Body of pancreas (tissue), 4 donors: ENCODE measurements around the gene HEXD. TPM values are rescaled to one million over a fixed set of nuclear protein-coding genes. Genes with fewer than 3 reads are reported as not detected.
A peak's percentile ranks its signal among the peaks of the same experiment; 100 is the strongest.

ENCODE experiments used
- ATAC-seq: fragments of 150-250 bp; one replicate; pipeline ENCODE4 v1.9.1; 2016
- DNase-seq, 4 donors: peaks; one replicate each; pipeline ENCODE4 v3.0.0-alpha.2; 2019
- H3K27ac ChIP-seq, 4 donors: fragments of 200-600 bp; sonication (generic); 1 replicate in 3 of 4; 2 replicates in 1 of 4; pipeline versions ENCODE4 v1.5.1 to v1.6.1; 2016 to 2019; ENCODE audit warnings: mild to moderate bottlenecking in 1 of 4, mixed read lengths in 1 of 4, moderate library complexity in 1 of 4
- H3K27me3 ChIP-seq, 2 donors: fragments of 200-600 bp; sonication (generic); one replicate each; pipeline ENCODE4 v1.6.0; 2016; ENCODE audit warnings: mild to moderate bottlenecking in 1 of 2
- H3K36me3 ChIP-seq, 2 donors: fragments of 200-600 bp; sonication (generic); replicated peaks in 1 of 2; 2 replicates each; pipeline ENCODE4 v1.5.1; 2016; ENCODE audit warnings: low read depth in 2 of 2; ENCODE audit not compliant: insufficient read depth in 1 of 2
- H3K4me1 ChIP-seq: fragments of 200-600 bp; sonication (generic); one replicate; pipeline ENCODE4 v1.6.0; 2016
- H3K4me3 ChIP-seq, 2 donors: fragments of 200-600 bp; sonication (generic); 1 replicate in 1 of 2; 2 replicates in 1 of 2; pipeline ENCODE4 v1.5.1; 2016 to 2019
- H3K9me3 ChIP-seq, 3 donors: fragments of 200-600 bp; sonication (generic); 1 replicate in 2 of 3; 2 replicates in 1 of 3; pipeline ENCODE4 v1.5.1; 2016
- POLR2A ChIP-seq, 3 donors: fragments of 450-650 bp; IDR thresholded peaks; one replicate each; pipeline ENCODE4 v1.6.1; 2016; ENCODE audit warnings: antibody characterized with exemption in 3 of 3, mild to moderate bottlenecking in 2 of 3
- WGBS, 2 donors: methylation state at CpG; one replicate each; pipeline ENCODE4 v1.1.5; 2017; 5-methylcytosine and 5-hydroxymethylcytosine counted together
- intact Hi-C: fragments of 100-400 bp; cut with DNase I; formaldehyde crosslinking; loops from one replicate; pipeline ENCODE4 v1.15.1; 2023
- total RNA-seq, 2 donors: library from RNA; depleted of rRNA; stranded (reverse); fragments of >200 nt; gene quantifications; one replicate each; pipeline ENCODE4 v1.1.0, GENCODE V29; 2016
- TF ChIP-seq, protein P1 (sequence below), 7 experiments: fragments of 450-650 bp in 4 of 7; fragments of 200-600 bp in 3 of 7; sonication (generic) in 3 of 7; IDR thresholded peaks; one replicate each; pipeline ENCODE4 v1.5.1; 2016 to 2019; ENCODE audit warnings: antibody characterized with exemption in 7 of 7

Gene HEXD
- total RNA-seq, 2 donors from 2014 or later, result 54.7 to 188 TPM

GRCh38 chr17:82440991-82441627 is 23.0 kb downstream of the HEXD start:
- H3K4me1 ChIP-seq, result peaks cover 63% of the 10 kb centered on the region

GRCh38 chr17:82441691-82442487 is 23.7 kb downstream of the HEXD start:
- WGBS, 2 donors, result 81 to 98% methylated on average over 14 to 23 of the region's 27 CpGs
- DNase-seq (no peak), ATAC-seq (no peak)
- Histone ChIP-seq H3K4me1 (peaks cover 59% of the 10 kb centered on the region), H3K9me3 (no peaks in the 10 kb centered on the region), H3K4me3 (no peak overlapping the region), H3K27ac (peak overlapping the region in 1 of 4 donors; percentile 22), H3K36me3 (no peaks in the 10 kb centered on the region), H3K27me3 (no peaks in the 10 kb centered on the region)
- intact Hi-C loops, result no loop called here
- TF ChIP-seq, protein P1, sequence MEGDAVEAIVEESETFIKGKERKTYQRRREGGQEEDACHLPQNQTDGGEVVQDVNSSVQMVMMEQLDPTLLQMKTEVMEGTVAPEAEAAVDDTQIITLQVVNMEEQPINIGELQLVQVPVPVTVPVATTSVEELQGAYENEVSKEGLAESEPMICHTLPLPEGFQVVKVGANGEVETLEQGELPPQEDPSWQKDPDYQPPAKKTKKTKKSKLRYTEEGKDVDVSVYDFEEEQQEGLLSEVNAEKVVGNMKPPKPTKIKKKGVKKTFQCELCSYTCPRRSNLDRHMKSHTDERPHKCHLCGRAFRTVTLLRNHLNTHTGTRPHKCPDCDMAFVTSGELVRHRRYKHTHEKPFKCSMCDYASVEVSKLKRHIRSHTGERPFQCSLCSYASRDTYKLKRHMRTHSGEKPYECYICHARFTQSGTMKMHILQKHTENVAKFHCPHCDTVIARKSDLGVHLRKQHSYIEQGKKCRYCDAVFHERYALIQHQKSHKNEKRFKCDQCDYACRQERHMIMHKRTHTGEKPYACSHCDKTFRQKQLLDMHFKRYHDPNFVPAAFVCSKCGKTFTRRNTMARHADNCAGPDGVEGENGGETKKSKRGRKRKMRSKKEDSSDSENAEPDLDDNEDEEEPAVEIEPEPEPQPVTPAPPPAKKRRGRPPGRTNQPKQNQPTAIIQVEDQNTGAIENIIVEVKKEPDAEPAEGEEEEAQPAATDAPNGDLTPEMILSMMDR (IDR thresholded peaks at IDR 0.05), result no peak
- no peak for TF ChIP-seq POLR2A (IDR thresholded peaks at IDR 0.05)

More at GRCh38 chr17:82440991-82441627, 23.0 kb downstream of the HEXD start:
- DNase-seq (peak in 2 of 4 donors; percentile 19 to 29), ATAC-seq (no peak)
- Histone ChIP-seq H3K27ac (peak overlapping the region in 2 of 4 donors; percentile 1 to 45), H3K9me3 (no peaks in the 10 kb centered on the region), H3K36me3 (no peaks in the 10 kb centered on the region), H3K4me3 (no peak overlapping the region), H3K27me3 (no peaks in the 10 kb centered on the region)
- intact Hi-C loops, result no loop called here
- no peak for TF ChIP-seq POLR2A (IDR thresholded peaks at IDR 0.05)
- TF ChIP-seq, protein P1 (IDR thresholded peaks at IDR 0.05), result no peak
- 52 to 77% methylated on average over 16 to 17 of the region's 17 CpGs for WGBS, 2 donors

GRCh38 chr17:82442643-82443464 is 24.7 kb downstream of the HEXD start:
- peaks cover 50% of the 10 kb centered on the region for H3K4me1 ChIP-seq
- H3K4me3 ChIP-seq, result no peak overlapping the region
- intact Hi-C loops, result no loop called here
- TF ChIP-seq, protein P1 (IDR thresholded peaks at IDR 0.05), result no peak
- TF ChIP-seq POLR2A (IDR thresholded peaks at IDR 0.05), result no peak
- H3K27me3 ChIP-seq, result no peaks in the 10 kb centered on the region
- WGBS, 2 donors, result 80 to 87% methylated on average over 6 to 28 of the region's 28 CpGs
- H3K27ac ChIP-seq, result peak overlapping the region in 3 of 4 donors; percentile 16 to 40 (median 38)
- DNase-seq (no peak), ATAC-seq (no peak)
- no peaks in the 10 kb centered on the region for H3K36me3 ChIP-seq
- H3K9me3 ChIP-seq, result no peaks in the 10 kb centered on the region

DNA sequence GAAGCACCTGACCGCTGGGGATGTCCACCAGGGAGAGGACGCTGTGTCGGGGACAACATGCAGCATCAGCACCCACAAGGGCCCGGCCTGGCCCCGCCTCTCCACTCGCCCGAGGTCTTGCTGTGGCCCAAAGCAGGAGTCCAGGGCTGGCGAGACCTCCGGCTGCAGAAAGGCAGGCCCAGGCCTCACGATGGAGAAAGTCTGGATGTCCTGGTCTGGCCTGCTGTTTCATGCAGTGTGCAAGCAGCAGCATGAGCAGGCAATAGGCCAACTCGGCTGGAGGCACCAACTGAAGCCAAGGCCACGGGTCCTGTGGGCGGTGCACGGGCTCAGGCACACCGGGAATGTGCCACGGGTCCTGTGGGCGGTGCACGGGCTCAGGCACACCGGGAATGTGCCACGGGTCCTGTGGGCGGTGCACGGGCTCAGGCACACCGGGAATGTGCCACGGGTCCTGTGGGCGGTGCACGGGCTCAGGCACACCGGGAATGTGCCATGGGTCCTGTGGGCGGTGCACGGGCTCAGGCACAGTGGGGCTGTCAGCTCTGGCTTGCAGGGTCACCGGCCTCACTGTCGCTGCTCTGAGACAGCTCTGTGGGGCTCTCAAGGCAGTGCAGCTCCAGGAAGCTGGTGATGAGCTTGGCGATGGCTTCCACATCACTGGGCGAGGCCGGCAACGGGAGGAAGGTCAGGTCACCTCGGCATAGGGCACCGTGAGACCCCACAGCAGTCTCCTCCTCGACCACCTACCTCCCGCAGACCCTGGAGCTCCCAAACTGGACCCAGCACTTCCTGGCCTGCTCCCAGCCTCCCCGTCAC is 25.5 kb downstream of the HEXD start:
- intact Hi-C loops, result no loop called here
- Histone ChIP-seq H3K4me1 (peaks cover 42% of the 10 kb centered on the region), H3K4me3 (no peak overlapping the region), H3K36me3 (no peaks in the 10 kb centered on the region), H3K27ac (peak overlapping the region in 3 of 4 donors; percentile 16 to 40 (median 38)), H3K9me3 (no peaks in the 10 kb centered on the region), H3K27me3 (no peaks in the 10 kb centered on the region)
- DNase-seq (peak; percentile 85 to 92 (median 89)), ATAC-seq (peak; percentile 75)
- TF ChIP-seq, protein P1 (IDR thresholded peaks at IDR 0.05), result no peak
- no peak for TF ChIP-seq POLR2A (IDR thresholded peaks at IDR 0.05)
- 46 to 57% methylated on average over 20 to 26 of the region's 40 CpGs for WGBS, 2 donors
